Kidney glomerular epithelial cell (primary cell): ENCODE measurements around the gene ARHGAP10.
A peak's percentile ranks its signal among the peaks of the same experiment; 100 is the strongest.

Source experiments
- DNase-seq: peaks from one replicate; lab custom pipeline; 2025; lab: John Stamatoyannopoulos, UW

Gene ARHGAP10

DNA sequence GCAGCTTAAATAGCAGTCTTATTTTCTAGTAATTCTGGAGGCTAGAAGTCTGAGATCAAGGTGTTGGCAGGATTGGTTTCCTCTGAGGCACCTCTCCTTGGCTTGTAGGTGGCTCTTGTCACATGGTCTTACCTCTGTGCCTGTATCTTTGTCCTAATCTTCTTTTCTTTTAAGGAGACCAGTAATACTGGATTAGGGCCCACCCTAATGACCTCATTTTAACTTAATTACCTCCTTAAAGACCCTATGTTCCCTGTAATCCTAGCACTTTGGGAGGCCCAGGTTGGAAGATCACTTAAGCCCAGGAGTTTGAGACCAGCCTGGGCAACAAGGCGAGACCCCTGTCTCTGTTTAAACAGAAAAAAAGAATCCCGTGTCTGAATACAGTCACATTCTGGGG is 38.9 kb downstream of the ARHGAP10 start:
- no peak for DNase-seq

DNA sequence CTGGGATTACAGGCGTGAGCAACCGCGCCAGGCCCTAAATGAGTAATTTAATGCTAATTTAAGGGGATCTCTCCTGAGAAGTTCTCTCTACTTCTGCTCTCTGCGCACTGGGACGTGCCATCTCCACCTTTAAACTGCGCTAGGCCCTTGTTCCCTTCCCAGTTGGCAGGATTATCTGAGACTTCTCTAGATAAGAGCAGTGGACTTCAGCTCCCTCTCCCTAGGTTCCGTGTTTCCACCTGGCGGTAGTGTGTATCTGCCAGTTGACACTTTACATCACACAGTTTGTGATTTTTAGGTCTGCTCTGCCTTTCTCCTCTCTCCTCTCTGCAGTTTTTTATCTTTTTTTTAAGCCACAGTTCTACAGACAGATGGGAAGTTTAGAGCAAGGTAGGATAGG is 40.2 kb downstream of the ARHGAP10 start:
- DNase-seq, result no peak

DNA sequence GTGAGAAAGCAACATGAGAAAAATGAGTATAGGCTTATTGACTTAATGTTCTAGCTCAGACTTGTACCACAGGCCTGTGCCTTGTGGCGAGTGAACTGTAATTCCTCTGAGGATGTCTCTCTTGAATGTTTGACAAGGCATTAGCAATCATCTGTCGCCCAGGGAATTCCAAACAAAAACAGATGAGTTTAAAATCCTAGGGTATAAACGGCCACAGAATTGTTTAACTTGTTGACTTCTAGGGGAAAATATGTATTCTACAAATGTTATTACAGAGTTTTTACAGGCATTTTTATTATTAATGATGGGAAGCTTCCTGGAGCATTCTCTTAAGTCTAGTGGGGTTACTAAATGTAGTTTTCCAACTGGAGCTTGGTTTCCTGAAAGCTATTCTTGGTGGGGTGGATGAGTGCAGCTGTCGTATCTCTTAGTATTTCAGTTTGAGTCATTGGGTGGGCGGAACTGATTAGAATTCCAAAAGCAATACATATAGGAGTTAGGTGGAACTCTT is 40.6 kb downstream of the ARHGAP10 start:
- peak; percentile 83 for DNase-seq

DNA sequence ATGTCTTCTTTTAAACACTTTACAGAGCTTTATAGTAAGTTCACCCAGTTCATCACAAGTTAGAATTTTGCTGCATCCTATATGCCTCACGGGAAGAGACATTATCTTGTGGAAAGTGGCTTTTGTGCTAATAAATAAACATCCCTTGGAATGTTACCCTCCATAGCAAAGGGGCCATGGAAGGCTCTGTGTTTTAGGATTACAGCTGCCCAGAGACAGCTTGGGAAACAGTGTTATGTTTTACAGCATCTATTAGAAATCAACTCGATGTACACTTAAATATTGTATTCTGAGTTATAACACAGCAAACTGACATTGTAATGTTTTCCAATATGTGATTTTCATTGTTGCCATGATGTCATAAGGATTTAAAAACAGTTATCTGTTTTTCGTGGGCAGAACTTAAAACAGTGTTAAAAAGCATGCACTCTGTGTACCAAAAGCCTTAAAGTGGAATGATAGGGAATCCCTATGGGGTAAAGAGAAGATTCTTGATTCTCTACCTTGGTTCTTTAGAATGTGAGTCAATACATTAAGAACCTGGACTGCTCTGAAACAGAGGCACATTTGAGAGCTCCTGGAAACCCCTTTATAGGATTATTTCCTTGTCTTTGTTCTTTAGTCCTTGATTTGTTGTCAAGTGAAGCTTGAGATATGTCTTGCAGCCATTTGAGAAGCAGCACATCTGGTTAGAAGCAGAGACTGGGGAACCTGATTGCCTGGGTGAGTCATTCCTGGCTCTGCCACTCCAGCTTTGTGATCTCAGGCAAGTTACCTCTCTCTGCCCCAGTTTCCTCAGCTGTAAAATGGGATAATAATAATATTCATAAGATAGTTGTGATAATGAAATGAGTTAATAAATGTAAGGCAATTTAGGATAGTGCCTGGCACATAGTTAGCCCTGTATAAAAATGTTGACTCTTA is 41.6 kb downstream of the ARHGAP10 start:
- DNase-seq, result no peak

DNA sequence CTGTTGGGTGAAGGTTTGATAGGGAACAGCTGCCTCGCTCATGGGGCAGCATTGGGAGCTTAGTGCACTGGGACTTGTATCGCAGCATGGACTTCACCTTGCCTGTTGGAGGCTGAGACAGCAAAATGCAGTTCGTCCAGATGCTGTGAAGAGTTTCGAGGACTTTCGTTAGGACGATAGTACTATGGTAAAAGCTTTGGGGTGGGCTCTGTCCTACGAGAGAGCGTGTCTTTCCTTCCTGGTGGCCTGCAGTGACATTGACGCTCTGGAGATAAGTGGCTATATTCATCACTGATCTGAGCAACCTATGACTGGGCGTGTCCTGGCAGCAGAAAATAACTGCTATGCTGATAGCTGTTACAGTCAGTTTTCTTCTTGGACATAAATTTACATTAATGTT is 44.8 kb downstream of the ARHGAP10 start:
- DNase-seq, result no peak

DNA sequence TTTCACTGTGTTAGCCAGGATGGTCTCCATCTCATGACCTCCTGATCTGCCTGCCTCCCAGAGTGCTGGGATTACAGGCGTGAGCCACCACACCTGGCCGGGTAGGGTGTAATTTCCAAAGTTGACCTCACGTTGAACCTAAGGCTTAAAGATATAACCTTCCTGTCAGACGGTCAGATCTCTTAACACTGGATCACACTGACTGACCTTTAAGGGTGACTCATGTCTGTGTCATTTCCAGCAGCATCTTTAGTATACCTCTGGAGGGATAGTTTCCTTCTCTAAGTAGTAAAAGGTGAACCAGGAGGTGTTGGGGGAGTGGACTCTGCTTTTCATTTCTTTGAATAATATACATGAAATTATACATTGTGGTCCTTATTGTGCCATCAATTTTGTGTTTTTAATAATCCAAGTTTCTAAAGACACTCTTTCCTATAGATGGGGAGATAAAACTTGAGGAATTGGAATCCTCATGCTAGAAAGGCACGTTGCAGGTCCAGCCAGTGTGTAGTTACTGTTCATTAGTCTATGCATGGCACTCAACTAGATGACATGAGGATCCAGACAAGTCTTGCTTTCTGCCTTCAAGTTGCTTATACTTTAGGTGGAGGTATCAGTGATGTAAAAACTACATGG is 45.7 kb downstream of the ARHGAP10 start:
- no peak for DNase-seq

DNA sequence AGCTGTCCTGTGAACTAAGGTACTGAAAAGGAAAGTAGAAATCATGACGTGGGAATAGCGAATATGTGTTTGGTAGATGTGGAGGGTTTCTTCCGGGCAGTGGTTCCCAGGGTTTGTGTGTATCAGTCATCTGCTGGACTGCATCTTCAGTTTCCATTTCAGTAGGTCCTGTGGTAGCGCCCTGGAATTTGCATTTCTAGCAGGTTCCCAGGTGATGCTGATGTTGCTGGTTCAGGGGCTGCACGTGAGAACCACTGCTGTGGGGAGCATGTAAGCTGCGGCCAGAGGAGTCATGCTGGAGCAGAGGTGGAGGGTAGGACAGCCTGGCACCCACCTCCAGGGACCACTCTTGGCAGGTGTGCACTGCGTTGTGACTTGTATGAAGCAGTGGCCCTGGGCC is 47.1 kb downstream of the ARHGAP10 start:
- DNase-seq, result no peak

DNA sequence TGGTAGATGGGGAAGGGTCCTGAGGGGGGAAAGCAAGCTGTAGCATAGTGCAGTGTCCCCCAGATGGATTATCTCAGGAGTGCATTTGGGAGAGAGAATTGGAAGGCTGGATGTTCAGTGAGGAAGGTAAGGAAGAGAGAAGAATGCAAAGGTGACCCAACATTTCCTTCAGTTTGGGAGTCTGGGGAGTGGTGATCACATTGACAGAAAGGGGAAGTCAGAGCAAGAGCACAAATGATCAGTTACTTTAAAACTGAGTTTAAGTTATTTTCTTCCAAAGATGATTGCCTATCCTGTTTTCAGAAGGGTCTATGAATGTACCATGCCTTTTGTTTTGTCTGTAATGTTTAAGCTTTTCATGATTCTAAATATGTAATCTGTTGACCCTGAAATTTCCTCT is 47.6 kb downstream of the ARHGAP10 start:
- no peak for DNase-seq

DNA sequence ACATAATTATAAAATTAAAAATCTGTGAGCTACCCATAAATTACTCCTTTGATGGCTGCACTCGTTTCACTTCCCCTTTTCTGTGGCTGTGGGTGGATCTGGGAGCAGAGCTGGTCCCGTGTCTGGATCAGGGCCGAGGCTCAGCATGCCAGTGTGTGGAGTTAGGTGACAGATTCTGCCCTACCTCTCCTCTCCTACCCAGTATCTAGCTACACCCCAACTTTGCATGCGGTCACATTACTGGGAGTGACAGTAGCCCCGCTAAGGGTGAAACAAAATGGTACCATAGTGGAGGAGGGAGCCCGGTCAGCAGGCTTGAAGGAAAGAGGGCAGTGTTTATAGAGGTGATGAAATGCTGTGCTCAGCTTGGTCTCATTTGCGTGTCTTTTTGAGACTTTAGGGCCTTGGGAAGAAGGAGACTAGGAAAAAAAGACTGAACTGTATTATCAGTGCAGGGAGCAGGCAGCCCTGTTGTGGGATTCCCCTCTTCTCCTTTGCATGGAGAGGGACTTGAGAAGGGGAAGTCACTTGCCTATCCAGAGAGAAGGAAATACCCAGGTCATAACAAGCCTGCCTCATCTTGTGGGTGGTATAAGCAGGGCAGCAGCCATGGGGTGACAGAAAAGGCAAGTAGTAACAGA is 48.4 kb downstream of the ARHGAP10 start:
- no peak for DNase-seq

DNA sequence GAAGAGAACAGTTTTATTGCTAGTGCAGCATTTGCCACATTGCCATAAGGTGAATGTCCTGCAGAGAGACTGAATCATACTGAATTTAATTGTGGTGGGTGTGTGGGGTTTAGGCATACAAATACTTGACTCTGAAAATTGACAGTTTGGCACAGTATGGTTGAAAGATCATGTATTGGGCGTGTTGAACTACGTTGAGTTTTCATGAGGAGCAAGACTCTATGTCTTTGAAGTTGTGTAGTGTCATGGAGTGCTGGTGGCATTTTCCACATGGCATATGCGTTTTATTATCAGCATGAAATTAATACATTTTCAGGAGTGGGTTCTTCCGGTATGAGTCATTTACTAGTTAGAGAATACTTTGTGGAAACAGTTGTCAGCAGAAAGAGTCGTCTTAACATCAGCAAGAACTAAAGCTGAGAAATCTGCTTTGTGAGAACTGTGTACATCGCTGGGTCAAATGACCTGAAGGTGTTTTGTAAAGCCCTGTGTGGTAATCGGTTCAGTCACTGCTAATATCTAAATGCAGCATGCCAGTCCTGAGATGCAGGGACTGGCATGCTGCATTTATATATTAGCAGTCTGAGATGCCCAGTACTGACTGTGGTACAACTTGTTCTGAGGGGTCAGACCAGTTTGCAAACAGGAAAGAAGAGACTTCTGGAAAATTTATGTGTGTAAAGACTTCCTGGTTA is 50.3 kb downstream of the ARHGAP10 start:
- no peak for DNase-seq

DNA sequence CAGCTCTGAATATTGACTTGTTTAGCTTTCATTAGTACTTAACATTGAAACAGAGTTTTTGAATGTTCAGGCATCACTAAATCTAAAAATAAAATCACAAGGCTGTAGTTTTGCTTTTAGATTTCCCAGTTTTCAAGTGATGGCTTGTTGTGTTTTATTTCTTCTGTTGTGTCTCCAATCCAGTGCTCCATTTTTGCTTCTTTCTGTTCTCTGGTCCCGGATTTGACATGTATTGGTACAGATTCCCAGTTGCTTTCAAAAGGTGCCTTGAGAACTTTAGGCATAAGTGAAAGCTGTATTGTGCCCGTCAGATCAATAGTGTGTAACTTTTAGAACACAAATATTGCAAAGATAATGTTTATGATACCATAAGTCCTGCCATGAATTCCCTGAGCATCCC is 53.2 kb downstream of the ARHGAP10 start:
- no peak for DNase-seq

DNA sequence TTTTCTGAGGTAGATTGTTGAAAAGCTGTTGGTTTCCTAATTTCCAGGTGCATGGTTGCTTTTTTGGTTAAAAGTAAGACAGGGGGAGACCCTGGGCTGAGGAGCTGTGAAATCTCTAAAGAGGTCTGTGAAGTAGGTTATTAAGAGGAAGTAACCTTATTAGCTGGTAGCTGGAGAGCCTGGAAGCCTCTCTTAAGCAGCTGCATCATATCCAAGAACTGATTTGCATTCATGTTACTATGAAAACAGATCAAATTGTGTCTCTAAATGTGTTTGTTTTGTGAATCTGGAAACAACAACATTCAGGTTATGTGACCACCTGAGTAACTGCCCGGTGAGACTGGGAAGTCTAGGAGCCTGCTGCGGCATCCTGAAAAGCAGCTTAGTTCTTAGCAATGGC is 54.1 kb downstream of the ARHGAP10 start:
- DNase-seq, result no peak

DNA sequence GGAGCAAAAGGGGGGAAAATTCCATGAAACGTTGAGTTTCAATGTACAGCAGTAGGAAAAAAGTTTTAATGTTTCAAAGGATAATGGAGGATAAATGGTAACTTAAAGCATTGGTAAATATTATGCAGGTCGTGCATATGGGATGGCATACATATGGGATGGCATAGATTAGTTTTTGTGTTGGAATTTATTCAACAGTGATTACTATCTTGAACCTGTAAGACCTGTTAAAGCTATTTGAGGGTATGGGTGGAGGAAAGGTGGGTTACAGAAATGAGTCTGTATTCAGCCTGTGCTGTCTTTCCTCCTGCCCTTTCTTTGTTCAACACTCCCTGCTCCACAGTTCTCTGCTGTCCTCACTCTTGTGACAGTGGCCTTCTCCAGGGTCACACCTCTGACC is 54.6 kb downstream of the ARHGAP10 start:
- no peak for DNase-seq

DNA sequence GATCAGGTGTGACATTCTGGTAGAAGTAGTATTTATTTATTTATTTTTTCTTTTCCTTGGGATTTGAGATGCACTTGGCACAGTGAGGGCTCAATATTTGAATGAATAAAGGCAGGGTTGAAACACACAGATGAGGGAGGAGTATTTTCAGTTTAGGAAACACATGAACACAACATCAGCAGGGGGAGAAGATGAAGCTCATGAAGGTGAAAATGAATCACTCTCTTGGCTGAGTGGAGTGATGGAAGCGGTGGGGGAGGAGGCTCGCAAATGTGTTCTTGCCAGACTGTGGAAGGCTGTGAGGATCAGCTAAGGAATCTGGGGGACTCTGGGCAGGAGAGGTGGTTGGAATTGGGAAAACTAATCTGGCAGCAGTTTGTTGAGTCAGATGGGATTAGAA is 55.3 kb downstream of the ARHGAP10 start:
- DNase-seq, result peak; percentile 14

DNA sequence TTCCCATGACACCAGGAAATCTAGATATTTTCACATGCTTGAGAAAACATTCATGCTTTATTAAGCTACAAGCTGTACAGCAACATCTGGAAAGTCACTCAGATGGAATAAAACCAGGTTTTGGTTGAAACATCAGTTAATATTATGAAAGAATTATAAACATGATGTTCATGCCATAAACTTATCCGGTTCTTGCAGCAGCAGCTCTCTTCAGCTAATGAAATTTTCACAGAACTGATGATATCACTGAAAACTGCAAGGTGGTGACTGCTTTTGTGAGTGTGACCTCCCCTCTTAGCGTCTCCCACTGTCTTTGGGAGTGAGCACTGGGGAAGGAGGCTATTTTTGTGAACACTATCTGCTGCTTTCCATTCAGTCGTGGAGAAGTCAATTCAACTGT is 56.9 kb downstream of the ARHGAP10 start:
- no peak for DNase-seq

DNA sequence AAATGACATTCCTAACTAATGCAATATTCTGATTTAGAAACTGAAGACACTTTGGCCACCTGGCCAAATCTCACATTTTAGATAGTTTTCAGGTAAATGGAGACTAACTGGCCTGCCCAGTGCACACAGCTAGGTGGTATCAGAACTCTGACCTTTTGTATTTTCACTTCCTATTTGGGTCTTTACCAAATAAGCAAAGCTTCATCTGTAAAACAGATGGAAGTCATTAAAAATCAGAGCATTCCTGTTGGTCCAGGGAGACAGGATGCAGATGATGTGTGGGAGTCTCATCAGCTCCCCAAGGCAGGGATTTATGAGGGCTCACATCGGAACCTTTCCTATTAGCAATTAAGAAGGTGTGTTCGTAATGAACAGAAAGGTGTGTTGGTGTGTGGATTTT is 57.7 kb downstream of the ARHGAP10 start:
- DNase-seq, result no peak

DNA sequence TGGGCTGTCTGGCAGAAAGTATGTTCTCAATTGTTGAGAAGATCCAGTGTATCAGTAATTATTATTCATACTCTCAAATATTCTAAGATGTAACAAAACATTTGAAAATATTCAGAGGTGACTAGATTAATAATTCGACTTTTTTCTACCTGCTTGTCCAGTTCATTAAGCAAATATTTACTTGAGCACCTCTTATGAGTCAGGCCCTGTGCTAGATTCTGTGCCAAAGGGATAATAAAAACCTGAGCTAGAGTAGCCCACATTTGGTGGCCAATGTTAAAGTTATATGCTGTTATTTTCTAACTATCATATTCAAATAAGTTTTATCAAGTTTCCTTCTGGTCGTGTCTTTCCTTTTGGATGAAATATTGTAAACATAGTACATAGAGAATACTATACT is 58.5 kb downstream of the ARHGAP10 start:
- no peak for DNase-seq

DNA sequence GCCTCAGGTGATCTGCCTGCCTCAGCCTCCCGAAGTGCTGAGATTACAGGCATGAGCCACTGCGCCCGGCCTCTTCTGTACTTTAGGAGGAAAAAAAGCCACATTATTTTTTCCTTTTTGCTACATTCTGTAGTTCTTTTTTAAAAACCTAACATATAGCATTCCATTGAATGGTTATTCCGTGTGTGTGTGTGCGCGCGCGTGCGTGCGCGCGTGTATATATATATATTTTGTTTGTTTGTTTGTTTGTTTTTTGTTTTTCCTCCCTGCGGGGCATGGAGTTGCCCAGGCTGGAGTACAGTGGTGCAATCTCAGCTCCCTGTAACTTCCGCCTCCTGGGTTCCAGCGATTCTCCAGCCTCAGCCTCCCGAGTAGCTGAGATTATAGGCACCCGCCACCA is 59.5 kb downstream of the ARHGAP10 start:
- DNase-seq, result no peak

DNA sequence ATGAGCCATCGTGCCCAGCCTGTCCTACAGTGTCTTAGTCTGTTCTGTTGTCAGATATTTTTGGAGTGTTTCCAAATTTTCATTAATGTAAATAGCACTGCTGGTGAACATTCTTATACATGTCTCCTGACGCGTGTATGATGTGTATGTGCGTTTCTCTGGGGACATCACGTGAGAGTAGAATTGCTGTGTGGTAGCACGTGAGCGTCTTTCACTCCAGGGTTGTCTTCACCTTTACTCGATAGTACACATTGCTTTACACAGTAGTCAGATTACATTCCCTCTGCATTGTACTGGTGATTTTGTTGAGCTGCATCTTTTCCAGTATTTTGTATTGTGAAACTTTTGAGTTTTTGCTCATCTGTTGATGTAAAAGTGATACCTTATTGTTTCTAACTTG is 60.0 kb downstream of the ARHGAP10 start:
- no peak for DNase-seq

DNA sequence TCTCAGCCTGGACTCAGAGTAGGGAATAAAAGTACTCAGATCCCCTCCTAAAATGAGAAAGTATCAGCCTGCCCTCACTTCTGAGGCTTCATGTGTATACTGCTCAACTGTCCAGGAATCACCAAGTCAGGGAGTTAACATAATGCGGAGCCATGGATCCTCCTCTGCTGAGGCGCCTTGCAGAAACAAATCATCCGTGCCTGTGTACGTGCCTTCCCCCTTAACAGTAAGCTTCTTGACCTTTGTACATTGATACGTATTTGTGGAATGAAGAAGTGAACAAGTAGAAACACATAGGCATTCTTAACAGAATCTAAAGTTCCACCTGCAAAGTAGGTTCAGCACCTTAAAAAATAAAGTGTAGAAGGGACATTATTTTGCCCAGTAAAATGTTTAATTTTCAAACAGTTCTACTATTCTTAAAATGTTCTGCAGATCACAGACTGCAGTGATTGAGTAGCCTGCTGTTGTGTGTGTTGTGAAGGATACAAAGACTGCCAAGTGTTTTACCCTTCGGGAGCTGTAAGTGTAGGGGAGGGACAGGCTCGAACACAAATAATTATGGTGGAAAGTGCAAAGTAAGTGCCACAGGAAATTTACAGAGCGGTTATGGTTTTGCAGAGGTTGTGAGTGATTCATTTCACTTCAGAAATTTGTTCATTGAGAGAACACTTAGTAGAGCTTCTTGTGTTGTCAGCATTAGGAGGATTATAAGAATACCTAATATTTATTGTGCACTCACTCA is 61.9 kb downstream of the ARHGAP10 start:
- DNase-seq, result no peak

DNA sequence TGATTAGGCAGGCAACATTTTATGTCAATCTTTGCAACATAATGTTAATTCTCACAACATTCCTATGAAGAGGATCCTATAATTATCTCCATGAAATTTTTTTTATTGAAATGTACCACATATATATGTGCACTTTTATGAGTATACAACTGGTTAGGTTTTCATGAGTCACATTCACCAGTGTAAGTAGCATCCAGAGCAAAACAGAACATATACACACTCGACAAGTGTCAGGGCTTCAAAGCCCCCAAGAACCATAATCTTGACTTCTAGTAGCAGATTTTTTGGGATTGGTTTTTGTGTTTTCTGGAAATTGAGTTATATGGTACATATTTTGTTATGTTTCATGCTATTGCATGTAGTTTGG is 62.4 kb downstream of the ARHGAP10 start:
- DNase-seq, result no peak
